MCF 10A (cell line): ENCODE measurements around the gene CABLES1. TPM values are rescaled to one million over a fixed set of nuclear protein-coding genes. Genes with fewer than 3 reads are reported as not detected.

Source experiments
- BruUV-seq: library from RNA; stranded (reverse); fragments of 400-500 nt; replicated peaks from 2 replicates; lab custom pipeline; 2021; lab: Mats Ljungman, UMichigan
- CTCF ChIA-PET: fragments of 300-600 bp; sonication (Branson Sonifier 250); formaldehyde crosslinking; extraction: SDS; loops from one replicate; lab custom pipeline; 2021; ENCODE audit warnings: antibody characterized with exemption, inconsistent platforms; lab: Yijun Ruan, JAX
- POLR2A ChIA-PET: fragments of 300-600, 350-650 bp; sonication (Branson Sonifier 250); formaldehyde crosslinking; extraction: SDS; loops from one replicate; lab custom pipeline; 2020; ENCODE audit warnings: antibody characterized with exemption, inconsistent platforms; lab: Yijun Ruan, JAX
- DNase-seq: peaks from one replicate; pipeline ENCODE4 v3.0.0-alpha.2; 2018; ENCODE audit not compliant: unreplicated experiment
- H3K27ac Mint-ChIP-seq: one replicate; pipeline ENCODE4 v1.8.0; 2022; ENCODE audit warnings: mild to moderate bottlenecking, low read depth, mixed read lengths; ENCODE audit not compliant: unreplicated experiment
- H3K27me3 Mint-ChIP-seq: one replicate; pipeline ENCODE4 v1.8.0; 2022; ENCODE audit warnings: mixed read lengths; ENCODE audit not compliant: insufficient read depth, unreplicated experiment
- H3K36me3 Mint-ChIP-seq: one replicate; pipeline ENCODE4 v1.8.0; 2022; ENCODE audit warnings: mild to moderate bottlenecking, moderate library complexity, mixed read lengths; ENCODE audit not compliant: insufficient read depth, unreplicated experiment
- H3K4me1 Mint-ChIP-seq: one replicate; pipeline ENCODE4 v1.8.0; 2022; ENCODE audit warnings: mixed read lengths; ENCODE audit not compliant: insufficient read depth, unreplicated experiment
- H3K4me3 Mint-ChIP-seq: one replicate; pipeline ENCODE4 v1.8.0; 2022; ENCODE audit warnings: mild to moderate bottlenecking, moderate library complexity, mixed read lengths; ENCODE audit not compliant: unreplicated experiment
- H3K9me3 Mint-ChIP-seq: one replicate; pipeline ENCODE4 v1.8.0; 2022; ENCODE audit warnings: mixed read lengths; ENCODE audit not compliant: unreplicated experiment
- CTCF ChIP-seq: fragments of 200-600 bp; IDR thresholded peaks from one replicate; pipeline ENCODE4 v1.8.0; 2022; ENCODE audit warnings: antibody characterized with exemption, mild to moderate bottlenecking; ENCODE audit not compliant: unreplicated experiment
- intact Hi-C: fragments of 100-400 bp; cut with micrococcal nuclease; formaldehyde crosslinking; loops from 2 replicates; pipeline ENCODE4 v1.14.1; 2022
- total RNA-seq: library from RNA; stranded (reverse); gene quantifications from 2 replicates; pipeline ENCODE4 v1.2.3, GENCODE V29; 2022

Gene CABLES1
- total RNA-seq, 1 experiment from 2014 or later: 3.2 TPM

- CTCF ChIA-PET: interaction anchor here (0.6 to 1.0 kb wide), 4 partner anchors 9 to 84 kb away, joined by 3 to 7 read pairs (median 3); no protein-coding TSS in a partner anchor
- no peak for TF ChIP-seq CTCF
- intact Hi-C loops: loop anchor here (5.0 kb wide), 1 partner anchor 140 kb away; no protein-coding TSS in a partner anchor
- Mint-ChIP-seq H3K9me3 (no peaks in the 10 kb centered on the region), H3K27ac (no peak overlapping the region), H3K4me1 (peaks cover 11% of the 10 kb centered on the region), H3K36me3 (peaks cover 6% of the 10 kb centered on the region), H3K4me3 (no peak overlapping the region), H3K27me3 (no peaks in the 10 kb centered on the region)
- BruUV-seq: no TSS peak
- DNase-seq: no peak
- POLR2A ChIA-PET: interaction anchor here (0.6 to 1.4 kb wide), 7 partner anchors 13 to 206 kb away, joined by 3 to 9 read pairs (median 4); no protein-coding TSS in a partner anchor
Observed at GRCh38 chr18:23236876-23237468, 101.7 kb downstream of the CABLES1 start.

- H3K36me3 Mint-ChIP-seq: peaks cover 6% of the 10 kb centered on the region
- no peak for TF ChIP-seq CTCF
- intact Hi-C loops: loop anchor here (5.0 kb wide), 1 partner anchor 140 kb away; no protein-coding TSS in a partner anchor
- no peak overlapping the region for H3K27ac Mint-ChIP-seq
- POLR2A ChIA-PET: interaction anchor here (0.6 to 1.4 kb wide), 7 partner anchors 12 to 206 kb away, joined by 3 to 9 read pairs (median 4); no protein-coding TSS in a partner anchor
- peaks cover 11% of the 10 kb centered on the region for H3K4me1 Mint-ChIP-seq
- BruUV-seq: no TSS peak
- H3K27me3 Mint-ChIP-seq: no peaks in the 10 kb centered on the region
- no peak for DNase-seq
- CTCF ChIA-PET: interaction anchor here (0.6 to 1.0 kb wide), 6 partner anchors 10 to 142 kb away, joined by 3 to 7 read pairs (median 3); no protein-coding TSS in a partner anchor
- H3K9me3 Mint-ChIP-seq: no peaks in the 10 kb centered on the region
- peak overlapping the region; percentile 24 for H3K4me3 Mint-ChIP-seq
Observed at GRCh38 chr18:23237524-23238151, 102.4 kb downstream of the CABLES1 start.

GRCh38 chr18:23238152-23238531 is 102.9 kb downstream of the CABLES1 start:
- TF ChIP-seq CTCF: no peak
- no peaks in the 10 kb centered on the region for H3K27me3 Mint-ChIP-seq
- H3K27ac Mint-ChIP-seq: no peak overlapping the region
- intact Hi-C loops: loop anchor here (5.0 kb wide), 1 partner anchor 139 kb away; no protein-coding TSS in a partner anchor
- no peaks in the 10 kb centered on the region for H3K9me3 Mint-ChIP-seq
- peaks cover 6% of the 10 kb centered on the region for H3K36me3 Mint-ChIP-seq
- H3K4me3 Mint-ChIP-seq: peak overlapping the region; percentile 24
- ChIA-PET CTCF (interaction anchor here (0.6 to 0.8 kb wide), 3 partner anchors 59 to 142 kb away, joined by 3 to 4 read pairs (median 3); no protein-coding TSS in a partner anchor), POLR2A (interaction anchor here (1.2 to 1.4 kb wide), 2 partner anchors 139 to 207 kb away, joined by 4 to 9 read pairs; no protein-coding TSS in a partner anchor)
- H3K4me1 Mint-ChIP-seq: peaks cover 11% of the 10 kb centered on the region
- DNase-seq: no peak
- no TSS peak for BruUV-seq
